ENCODE data around the gene GFRA4.

DNA sequence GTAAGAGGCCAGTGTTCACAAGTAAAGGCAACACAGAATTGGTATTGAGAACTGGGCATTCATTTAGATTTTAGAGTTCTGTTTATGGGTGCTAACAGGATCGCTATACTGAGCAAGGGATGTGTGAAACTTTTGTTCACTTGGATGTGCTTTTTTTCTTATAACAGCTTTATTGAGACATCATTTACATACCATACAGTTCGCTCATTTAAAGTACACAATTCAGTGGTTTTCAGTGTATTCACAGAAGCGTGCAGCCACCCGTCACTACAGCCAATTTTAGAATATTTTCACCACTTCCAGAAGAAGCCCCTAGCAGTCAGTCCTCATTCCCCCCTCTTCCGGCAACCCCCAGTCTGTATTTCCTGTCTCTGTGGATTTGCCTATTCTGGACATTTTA is 48.7 kb downstream of the GFRA4 start:
- TF ChIP-seq EZH2phosphoT487 (IDR thresholded peaks at IDR 0.05; ENCODE audit: insufficient read depth, low read depth) (no peak), EZH2 (IDR thresholded peaks at IDR 0.05; ENCODE audit: insufficient read depth, poor library complexity, severe bottlenecking) (no peak)
